ENCODE results near the gene ITGB3BP.
A peak's percentile ranks its signal among the peaks of the same experiment; 100 is the strongest.

Gene ITGB3BP

GRCh38 chr1:63547621-63548294, 24.7 kb upstream of the ITGB3BP start:
- no peak overlapping the region for H3K9ac ChIP-seq (ENCODE audit: low read length)
- H3K9me3 ChIP-seq (ENCODE audit: control insufficient read depth, insufficient read depth, low read depth, low read length): no peaks in the 10 kb centered on the region
- no peaks in the 10 kb centered on the region for H3K36me3 ChIP-seq (ENCODE audit: control insufficient read depth, insufficient read depth, low read length)
- H3K4me3 ChIP-seq (ENCODE audit: low read depth, low read length): no peak overlapping the region
- no peaks in the 10 kb centered on the region for H3K27me3 ChIP-seq (ENCODE audit: control insufficient read depth, insufficient read depth, low read length)
- H3K4me1 ChIP-seq (ENCODE audit: control insufficient read depth, insufficient read depth, low read length): no peaks in the 10 kb centered on the region
- no peak overlapping the region for H3K27ac ChIP-seq (ENCODE audit: low read depth, low read length)

GRCh38 chr1:63545780-63546179, 22.8 kb upstream of the ITGB3BP start:
- H3K4me3 ChIP-seq (ENCODE audit: low read depth, low read length): no peak overlapping the region
- H3K4me1 ChIP-seq (ENCODE audit: control insufficient read depth, insufficient read depth, low read length): no peaks in the 10 kb centered on the region
- H3K27ac ChIP-seq (ENCODE audit: low read depth, low read length): no peak overlapping the region
- no peaks in the 10 kb centered on the region for H3K27me3 ChIP-seq (ENCODE audit: control insufficient read depth, insufficient read depth, low read length)
- H3K36me3 ChIP-seq (ENCODE audit: control insufficient read depth, insufficient read depth, low read length): no peaks in the 10 kb centered on the region
- no peak overlapping the region for H3K9ac ChIP-seq (ENCODE audit: low read length)
- H3K9me3 ChIP-seq (ENCODE audit: control insufficient read depth, insufficient read depth, low read depth, low read length): no peaks in the 10 kb centered on the region

- Histone ChIP-seq H3K27ac (ENCODE audit: low read depth, low read length) (no peak overlapping the region), H3K4me1 (ENCODE audit: control insufficient read depth, insufficient read depth, low read length) (peaks cover 9% of the 10 kb centered on the region), H3K9me3 (ENCODE audit: control insufficient read depth, insufficient read depth, low read depth, low read length) (no peaks in the 10 kb centered on the region), H3K9ac (ENCODE audit: low read length) (no peak overlapping the region), H3K4me3 (ENCODE audit: low read depth, low read length) (no peak overlapping the region), H3K27me3 (ENCODE audit: control insufficient read depth, insufficient read depth, low read length) (no peaks in the 10 kb centered on the region), H3K36me3 (ENCODE audit: control insufficient read depth, insufficient read depth, low read length) (no peaks in the 10 kb centered on the region)
These were observed 14.9 kb upstream of the ITGB3BP start for GRCh38 chr1:63537940-63538339.

GRCh38 chr1:63537006-63537405, 14.0 kb upstream of the ITGB3BP start:
- H3K4me1 ChIP-seq (ENCODE audit: control insufficient read depth, insufficient read depth, low read length): peaks cover 9% of the 10 kb centered on the region
- peak overlapping the region; percentile 56; the same call in 1 of the 2 replicates for H3K27ac ChIP-seq (ENCODE audit: low read depth, low read length)
- H3K4me3 ChIP-seq (ENCODE audit: low read depth, low read length): no peak overlapping the region
- no peaks in the 10 kb centered on the region for H3K36me3 ChIP-seq (ENCODE audit: control insufficient read depth, insufficient read depth, low read length)
- no peak overlapping the region for H3K9ac ChIP-seq (ENCODE audit: low read length)
- H3K27me3 ChIP-seq (ENCODE audit: control insufficient read depth, insufficient read depth, low read length): no peaks in the 10 kb centered on the region
- no peaks in the 10 kb centered on the region for H3K9me3 ChIP-seq (ENCODE audit: control insufficient read depth, insufficient read depth, low read depth, low read length)

GRCh38 chr1:63534406-63534805, 11.4 kb upstream of the ITGB3BP start:
- Histone ChIP-seq H3K4me1 (ENCODE audit: control insufficient read depth, insufficient read depth, low read length) (peaks cover 9% of the 10 kb centered on the region), H3K9ac (ENCODE audit: low read length) (no peak overlapping the region)

GRCh38 chr1:63533931-63534330, 10.9 kb upstream of the ITGB3BP start:
- no peaks in the 10 kb centered on the region for H3K27me3 ChIP-seq (ENCODE audit: control insufficient read depth, insufficient read depth, low read length)
- peaks cover 9% of the 10 kb centered on the region for H3K4me1 ChIP-seq (ENCODE audit: control insufficient read depth, insufficient read depth, low read length)
- H3K27ac ChIP-seq (ENCODE audit: low read depth, low read length): no peak overlapping the region
- H3K4me3 ChIP-seq (ENCODE audit: low read depth, low read length): no peak overlapping the region
- H3K36me3 ChIP-seq (ENCODE audit: control insufficient read depth, insufficient read depth, low read length): no peaks in the 10 kb centered on the region
- no peaks in the 10 kb centered on the region for H3K9me3 ChIP-seq (ENCODE audit: control insufficient read depth, insufficient read depth, low read depth, low read length)
- no peak overlapping the region for H3K9ac ChIP-seq (ENCODE audit: low read length)

More at GRCh38 chr1:63534406-63534805, 11.4 kb upstream of the ITGB3BP start:
- Histone ChIP-seq H3K27me3 (ENCODE audit: control insufficient read depth, insufficient read depth, low read length) (no peaks in the 10 kb centered on the region), H3K36me3 (ENCODE audit: control insufficient read depth, insufficient read depth, low read length) (no peaks in the 10 kb centered on the region), H3K9me3 (ENCODE audit: control insufficient read depth, insufficient read depth, low read depth, low read length) (no peaks in the 10 kb centered on the region), H3K4me3 (ENCODE audit: low read depth, low read length) (no peak overlapping the region), H3K27ac (ENCODE audit: low read depth, low read length) (no peak overlapping the region)

- Histone ChIP-seq H3K9me3 (ENCODE audit: control insufficient read depth, insufficient read depth, low read depth, low read length) (no peaks in the 10 kb centered on the region), H3K36me3 (ENCODE audit: control insufficient read depth, insufficient read depth, low read length) (no peaks in the 10 kb centered on the region), H3K9ac (ENCODE audit: low read length) (no peak overlapping the region), H3K4me3 (ENCODE audit: low read depth, low read length) (no peak overlapping the region), H3K27me3 (ENCODE audit: control insufficient read depth, insufficient read depth, low read length) (no peaks in the 10 kb centered on the region), H3K4me1 (ENCODE audit: control insufficient read depth, insufficient read depth, low read length) (peaks cover 9% of the 10 kb centered on the region), H3K27ac (ENCODE audit: low read depth, low read length) (no peak overlapping the region)
These were observed 9.7 kb upstream of the ITGB3BP start for GRCh38 chr1:63532727-63533126.

- Histone ChIP-seq H3K27ac (ENCODE audit: low read depth, low read length) (no peak overlapping the region), H3K4me1 (ENCODE audit: control insufficient read depth, insufficient read depth, low read length) (peaks cover 2% of the 10 kb centered on the region; the same call in 1 of the 2 replicates), H3K36me3 (ENCODE audit: control insufficient read depth, insufficient read depth, low read length) (no peaks in the 10 kb centered on the region), H3K9me3 (ENCODE audit: control insufficient read depth, insufficient read depth, low read depth, low read length) (no peaks in the 10 kb centered on the region), H3K9ac (ENCODE audit: low read length) (no peak overlapping the region), H3K27me3 (ENCODE audit: control insufficient read depth, insufficient read depth, low read length) (no peaks in the 10 kb centered on the region), H3K4me3 (ENCODE audit: low read depth, low read length) (peak overlapping the region; percentile 98)
These were observed 1.2 kb upstream of the ITGB3BP start for GRCh38 chr1:63524201-63524600.

- H3K4me1 ChIP-seq (ENCODE audit: control insufficient read depth, insufficient read depth, low read length): peaks cover 2% of the 10 kb centered on the region; the same call in 1 of the 2 replicates
- H3K36me3 ChIP-seq (ENCODE audit: control insufficient read depth, insufficient read depth, low read length): no peaks in the 10 kb centered on the region
- peak overlapping the region; percentile 98 for H3K4me3 ChIP-seq (ENCODE audit: low read depth, low read length)
- no peak overlapping the region for H3K27ac ChIP-seq (ENCODE audit: low read depth, low read length)
- H3K9ac ChIP-seq (ENCODE audit: low read length): peak overlapping the region; percentile 91
- H3K27me3 ChIP-seq (ENCODE audit: control insufficient read depth, insufficient read depth, low read length): no peaks in the 10 kb centered on the region
- no peaks in the 10 kb centered on the region for H3K9me3 ChIP-seq (ENCODE audit: control insufficient read depth, insufficient read depth, low read depth, low read length)
These were observed 713 bp upstream of the ITGB3BP start for GRCh38 chr1:63523738-63524137.

GRCh38 chr1:63516629-63517028, 6.4 kb downstream of the ITGB3BP start:
- Histone ChIP-seq H3K9me3 (ENCODE audit: control insufficient read depth, insufficient read depth, low read depth, low read length) (no peaks in the 10 kb centered on the region), H3K27me3 (ENCODE audit: control insufficient read depth, insufficient read depth, low read length) (no peaks in the 10 kb centered on the region), H3K36me3 (ENCODE audit: control insufficient read depth, insufficient read depth, low read length) (no peaks in the 10 kb centered on the region; the same call in 1 of the 2 replicates), H3K4me1 (ENCODE audit: control insufficient read depth, insufficient read depth, low read length) (no peaks in the 10 kb centered on the region), H3K4me3 (ENCODE audit: low read depth, low read length) (no peak overlapping the region), H3K27ac (ENCODE audit: low read depth, low read length) (no peak overlapping the region), H3K9ac (ENCODE audit: low read length) (no peak overlapping the region)

GRCh38 chr1:63512584-63512983, 10.4 kb downstream of the ITGB3BP start:
- no peaks in the 10 kb centered on the region for H3K4me1 ChIP-seq (ENCODE audit: control insufficient read depth, insufficient read depth, low read length)
- no peak overlapping the region for H3K9ac ChIP-seq (ENCODE audit: low read length)
- no peak overlapping the region for H3K4me3 ChIP-seq (ENCODE audit: low read depth, low read length)
- peaks cover 8% of the 10 kb centered on the region for H3K36me3 ChIP-seq (ENCODE audit: control insufficient read depth, insufficient read depth, low read length)
- H3K27ac ChIP-seq (ENCODE audit: low read depth, low read length): no peak overlapping the region
- no peaks in the 10 kb centered on the region for H3K27me3 ChIP-seq (ENCODE audit: control insufficient read depth, insufficient read depth, low read length)
- no peaks in the 10 kb centered on the region for H3K9me3 ChIP-seq (ENCODE audit: control insufficient read depth, insufficient read depth, low read depth, low read length)

Data from HUES6 (cell line).